NOMO-1 treated with dmso at 0.1 percent for 144 hours (cell line): ENCODE results near the gene VEGFA.

Experiments
- DNase-seq: peaks from one replicate; lab custom pipeline; 2025; ENCODE audit not compliant: unreplicated experiment; lab: John Stamatoyannopoulos, UW

Gene VEGFA

DNA sequence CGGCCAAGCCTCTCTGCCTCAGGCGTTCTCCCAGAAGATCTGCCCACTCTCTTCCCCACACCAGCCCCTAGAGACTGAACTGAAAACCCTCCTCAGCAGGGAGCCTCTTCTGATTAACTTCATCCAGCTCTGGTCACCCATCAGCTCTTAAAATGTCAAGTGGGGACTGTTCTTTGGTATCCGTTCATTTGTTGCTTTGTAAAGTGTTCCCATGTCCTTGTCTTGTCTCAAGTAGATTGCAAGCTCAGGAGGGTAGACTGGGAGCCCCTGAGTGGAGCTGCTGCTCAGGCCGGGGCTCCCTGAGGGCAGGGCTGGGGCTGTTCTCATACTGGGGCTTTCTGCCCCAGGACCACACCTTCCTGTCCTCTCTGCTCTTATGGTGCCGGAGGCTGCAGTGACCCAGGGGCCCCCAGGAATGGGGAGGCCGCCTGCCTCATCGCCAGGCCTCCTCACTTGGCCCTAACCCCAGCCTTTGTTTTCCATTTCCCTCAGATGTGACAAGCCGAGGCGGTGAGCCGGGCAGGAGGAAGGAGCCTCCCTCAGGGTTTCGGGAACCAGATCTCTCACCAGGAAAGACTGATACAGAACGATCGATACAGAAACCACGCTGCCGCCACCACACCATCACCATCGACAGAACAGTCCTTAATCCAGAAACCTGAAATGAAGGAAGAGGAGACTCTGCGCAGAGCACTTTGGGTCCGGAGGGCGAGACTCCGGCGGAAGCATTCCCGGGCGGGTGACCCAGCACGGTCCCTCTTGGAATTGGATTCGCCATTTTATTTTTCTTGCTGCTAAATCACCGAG, 14.2 kb downstream of the VEGFA start:
- DNase-seq = no peak

DNA sequence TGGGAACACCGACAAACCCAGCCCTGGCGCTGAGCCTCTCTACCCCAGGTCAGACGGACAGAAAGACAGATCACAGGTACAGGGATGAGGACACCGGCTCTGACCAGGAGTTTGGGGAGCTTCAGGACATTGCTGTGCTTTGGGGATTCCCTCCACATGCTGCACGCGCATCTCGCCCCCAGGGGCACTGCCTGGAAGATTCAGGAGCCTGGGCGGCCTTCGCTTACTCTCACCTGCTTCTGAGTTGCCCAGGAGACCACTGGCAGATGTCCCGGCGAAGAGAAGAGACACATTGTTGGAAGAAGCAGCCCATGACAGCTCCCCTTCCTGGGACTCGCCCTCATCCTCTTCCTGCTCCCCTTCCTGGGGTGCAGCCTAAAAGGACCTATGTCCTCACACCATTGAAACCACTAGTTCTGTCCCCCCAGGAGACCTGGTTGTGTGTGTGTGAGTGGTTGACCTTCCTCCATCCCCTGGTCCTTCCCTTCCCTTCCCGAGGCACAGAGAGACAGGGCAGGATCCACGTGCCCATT, 15.3 kb downstream of the VEGFA start:
- no peak for DNase-seq

DNA sequence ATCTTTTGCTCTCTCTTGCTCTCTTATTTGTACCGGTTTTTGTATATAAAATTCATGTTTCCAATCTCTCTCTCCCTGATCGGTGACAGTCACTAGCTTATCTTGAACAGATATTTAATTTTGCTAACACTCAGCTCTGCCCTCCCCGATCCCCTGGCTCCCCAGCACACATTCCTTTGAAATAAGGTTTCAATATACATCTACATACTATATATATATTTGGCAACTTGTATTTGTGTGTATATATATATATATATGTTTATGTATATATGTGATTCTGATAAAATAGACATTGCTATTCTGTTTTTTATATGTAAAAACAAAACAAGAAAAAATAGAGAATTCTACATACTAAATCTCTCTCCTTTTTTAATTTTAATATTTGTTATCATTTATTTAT, 15.9 kb downstream of the VEGFA start:
- DNase-seq = no peak

DNA sequence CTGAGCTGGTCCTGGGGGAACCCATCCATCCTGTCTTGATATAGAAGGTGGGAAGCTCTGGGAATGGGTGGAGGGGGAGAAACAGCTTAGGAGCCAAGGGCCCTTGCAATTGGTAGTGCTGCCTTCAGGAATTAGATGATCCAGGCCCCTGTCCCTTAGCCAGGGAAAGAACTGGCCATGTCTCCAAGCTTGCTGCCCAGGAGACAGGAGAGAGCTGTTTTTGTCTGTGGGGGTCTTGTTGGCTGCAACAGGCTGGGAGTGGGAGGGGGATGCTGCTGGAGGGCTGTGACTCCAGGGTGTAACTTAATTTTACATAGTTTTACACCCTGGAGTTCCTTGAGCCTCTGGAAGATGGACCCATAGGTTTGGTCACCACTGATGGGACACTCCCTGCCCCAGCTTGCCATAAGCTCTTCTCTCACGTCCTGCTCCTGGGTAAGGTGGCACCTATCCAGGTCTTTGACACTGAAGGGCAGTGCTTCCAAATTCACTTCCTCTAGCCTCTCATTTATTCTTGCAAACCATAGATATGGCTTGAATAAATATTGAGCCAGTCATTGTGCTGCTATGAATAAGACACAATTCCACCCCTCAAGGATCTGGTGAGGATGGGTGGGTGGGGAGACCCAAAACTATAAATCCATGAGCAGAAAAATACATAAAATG, 16.8 kb downstream of the VEGFA start:
- DNase-seq = no peak

DNA sequence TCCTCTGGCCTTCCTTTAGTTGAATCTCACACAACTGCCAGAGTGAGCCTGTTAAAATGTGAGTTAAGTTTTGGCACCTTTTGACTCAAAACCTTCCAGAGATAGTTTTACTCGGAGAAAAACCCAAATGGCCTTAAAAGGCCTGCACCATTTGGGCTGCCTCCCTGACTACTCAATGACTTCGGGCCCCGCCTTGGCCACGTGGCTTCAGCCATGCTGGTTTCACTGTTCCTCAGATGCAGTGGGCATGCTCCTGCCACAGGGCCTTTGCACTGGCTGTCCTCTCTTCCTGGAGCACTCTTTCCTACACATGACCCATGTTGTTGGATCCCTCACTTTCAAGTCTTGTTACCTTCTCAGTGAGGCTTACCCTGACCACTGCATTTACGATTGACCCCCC, 18.3 kb downstream of the VEGFA start:
- no peak for DNase-seq

DNA sequence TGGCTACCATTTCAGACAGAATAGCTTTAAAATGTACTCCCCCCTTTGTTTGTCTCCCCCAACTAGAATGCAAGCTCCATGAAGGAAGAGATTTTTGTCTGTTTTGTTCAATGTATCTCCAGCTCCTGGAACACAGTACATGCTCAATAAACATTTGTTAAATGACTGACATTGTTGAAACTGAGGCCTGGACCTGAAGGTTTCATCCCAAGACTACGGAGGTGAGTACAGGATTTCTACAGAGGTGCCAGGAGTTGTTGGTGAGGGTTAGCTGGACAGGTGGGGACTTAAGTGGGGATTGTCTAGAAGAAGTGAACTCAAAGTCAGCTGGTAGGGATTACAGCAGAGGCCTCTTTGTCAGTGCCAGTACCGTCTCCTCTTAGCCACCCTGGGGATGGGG, 19.4 kb downstream of the VEGFA start:
- DNase-seq = no peak

DNA sequence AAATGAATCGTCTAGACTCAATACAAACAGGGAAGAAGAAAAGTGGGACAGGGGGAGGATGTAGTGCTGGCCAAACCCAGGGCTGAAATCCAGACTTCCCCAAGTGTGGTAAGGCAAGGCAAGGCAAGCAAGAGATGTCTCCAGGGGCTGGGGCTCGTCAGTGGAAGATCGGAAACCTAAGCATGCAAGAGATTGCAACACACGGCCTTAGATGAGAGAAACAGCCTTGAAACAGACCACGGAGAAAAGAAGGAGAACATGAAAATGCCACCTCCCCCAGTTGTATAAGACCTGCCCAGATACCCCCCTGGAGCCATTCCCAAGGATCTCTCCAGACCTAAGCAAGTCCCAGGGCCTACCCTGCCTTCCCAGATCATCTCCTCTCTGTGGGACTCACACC, 20.0 kb downstream of the VEGFA start:
- peak; percentile 81 for DNase-seq

DNA sequence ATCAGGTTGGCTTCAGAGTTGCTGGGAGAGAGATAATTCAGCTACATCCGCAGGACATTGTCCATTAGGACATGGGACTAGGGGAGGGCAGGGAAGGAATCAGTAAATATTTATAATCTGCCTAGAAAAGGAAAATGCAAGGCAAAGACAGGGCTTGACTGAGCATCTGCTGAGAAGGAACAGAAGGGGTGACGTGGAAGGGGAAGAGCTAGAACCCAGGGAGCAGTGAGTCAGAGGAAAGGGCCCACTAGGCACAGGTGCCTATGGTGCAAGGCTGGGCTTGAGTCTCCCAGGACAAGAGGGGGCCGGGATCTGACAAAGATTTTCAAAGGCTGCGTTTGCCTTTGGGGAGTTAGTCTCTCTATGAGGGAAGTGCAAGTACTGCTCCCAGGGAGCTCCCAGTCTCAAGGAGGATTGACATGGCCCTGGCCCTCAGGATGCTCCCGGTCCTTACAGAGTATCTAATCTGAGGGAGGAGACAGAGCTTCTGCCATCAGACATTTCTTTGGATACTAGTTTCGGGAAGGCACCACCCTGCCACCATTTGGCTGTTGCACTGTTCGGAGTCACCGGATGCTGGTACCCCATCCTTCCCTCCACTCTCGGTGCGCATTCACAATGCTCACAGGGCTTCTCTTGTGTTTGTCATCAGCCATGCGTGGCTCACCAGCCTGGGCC, 21.9 kb downstream of the VEGFA start:
- no peak for DNase-seq

DNA sequence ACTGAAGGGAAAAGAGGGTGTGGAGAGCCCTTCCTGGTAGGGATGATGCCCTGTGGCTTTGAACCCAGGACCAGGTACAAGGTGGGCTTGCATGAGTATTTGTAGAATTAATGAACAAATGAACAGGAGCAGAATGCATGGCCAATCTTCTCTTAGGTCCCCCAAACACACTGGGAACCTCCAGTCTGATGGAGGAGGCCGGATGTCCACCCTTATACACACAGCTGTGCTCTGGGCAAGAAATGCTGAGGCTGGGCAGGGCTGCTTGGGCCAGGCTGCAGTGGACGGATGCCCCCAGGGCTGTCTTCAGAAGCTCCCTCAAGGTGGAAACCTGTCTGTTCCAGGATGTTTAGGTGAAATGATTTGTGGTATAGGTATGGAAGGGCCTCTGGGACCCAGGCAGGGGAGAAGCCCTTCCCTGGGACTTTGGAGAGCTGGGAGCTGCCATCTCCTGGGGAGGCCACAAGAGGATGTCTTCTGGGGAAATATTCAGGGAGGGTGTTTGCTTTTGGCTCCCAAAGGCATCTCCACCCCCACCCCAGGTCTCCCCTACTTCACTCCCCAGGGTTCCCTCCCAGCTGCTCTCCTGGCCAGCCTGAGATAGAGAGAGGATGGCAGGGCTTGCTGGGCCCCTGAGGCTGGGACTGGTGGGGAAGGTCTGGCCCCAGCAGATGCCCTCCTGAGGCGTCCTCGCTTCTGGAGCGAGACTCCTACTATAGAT, 23.3 kb downstream of the VEGFA start:
- DNase-seq = no peak

DNA sequence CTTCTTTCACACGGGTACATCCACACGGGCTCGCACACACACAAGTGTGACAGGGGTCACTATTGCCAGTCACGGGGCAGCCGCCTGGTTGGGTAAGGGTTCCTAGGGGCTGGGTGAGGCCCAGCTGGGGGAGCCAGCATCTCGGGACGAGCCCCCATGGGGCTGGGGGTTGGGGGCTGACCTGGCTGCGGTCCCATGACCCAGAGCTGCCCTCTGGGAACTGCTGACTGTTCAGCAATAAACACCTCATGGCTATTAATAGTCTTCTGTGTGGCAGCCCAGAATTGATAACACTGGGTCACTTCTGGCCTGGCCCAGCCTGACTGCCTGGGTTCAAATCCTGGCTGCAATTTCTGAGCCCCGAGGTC, 23.8 kb downstream of the VEGFA start:
- DNase-seq = no peak

DNA sequence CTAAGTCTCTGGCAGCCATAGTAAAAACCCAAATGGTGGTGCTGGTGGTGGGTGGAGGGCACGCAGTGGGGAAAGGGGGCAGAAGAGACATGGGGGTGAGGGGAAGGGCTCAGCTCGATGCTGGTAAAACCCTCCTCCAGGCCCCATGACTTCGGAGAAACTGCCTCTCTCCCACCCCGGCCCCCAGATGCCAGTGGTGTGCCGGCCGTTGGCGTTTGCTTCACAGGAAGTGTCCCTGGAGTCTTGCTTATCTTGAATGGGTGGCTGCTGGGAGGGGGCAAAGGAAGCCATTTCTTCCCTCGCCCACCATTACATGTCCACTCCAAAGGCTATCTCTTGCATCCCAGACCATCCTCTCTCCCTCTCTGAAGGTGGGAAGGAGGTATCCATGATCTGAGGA, 25.4 kb downstream of the VEGFA start:
- DNase-seq = no peak

DNA sequence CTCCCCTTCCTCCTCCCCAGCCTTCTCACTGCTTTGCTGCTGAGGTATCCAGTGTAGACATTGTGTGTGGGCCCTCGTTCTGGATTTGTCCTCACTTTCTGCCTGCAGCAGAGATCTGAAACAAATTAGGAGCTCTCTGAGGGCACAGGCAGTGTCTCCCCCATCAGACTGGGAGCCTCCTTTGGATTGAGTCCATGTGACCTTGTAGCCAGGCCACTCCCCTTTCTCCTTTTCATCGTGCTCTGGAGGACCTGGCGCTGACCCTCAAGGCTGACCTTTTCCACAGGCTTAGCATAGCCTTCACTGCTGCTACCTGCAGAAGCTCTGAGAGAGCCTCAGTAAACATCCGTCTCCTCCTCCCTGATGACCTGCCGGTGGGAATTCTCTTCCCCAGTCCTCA, 26.2 kb downstream of the VEGFA start:
- DNase-seq = no peak

DNA sequence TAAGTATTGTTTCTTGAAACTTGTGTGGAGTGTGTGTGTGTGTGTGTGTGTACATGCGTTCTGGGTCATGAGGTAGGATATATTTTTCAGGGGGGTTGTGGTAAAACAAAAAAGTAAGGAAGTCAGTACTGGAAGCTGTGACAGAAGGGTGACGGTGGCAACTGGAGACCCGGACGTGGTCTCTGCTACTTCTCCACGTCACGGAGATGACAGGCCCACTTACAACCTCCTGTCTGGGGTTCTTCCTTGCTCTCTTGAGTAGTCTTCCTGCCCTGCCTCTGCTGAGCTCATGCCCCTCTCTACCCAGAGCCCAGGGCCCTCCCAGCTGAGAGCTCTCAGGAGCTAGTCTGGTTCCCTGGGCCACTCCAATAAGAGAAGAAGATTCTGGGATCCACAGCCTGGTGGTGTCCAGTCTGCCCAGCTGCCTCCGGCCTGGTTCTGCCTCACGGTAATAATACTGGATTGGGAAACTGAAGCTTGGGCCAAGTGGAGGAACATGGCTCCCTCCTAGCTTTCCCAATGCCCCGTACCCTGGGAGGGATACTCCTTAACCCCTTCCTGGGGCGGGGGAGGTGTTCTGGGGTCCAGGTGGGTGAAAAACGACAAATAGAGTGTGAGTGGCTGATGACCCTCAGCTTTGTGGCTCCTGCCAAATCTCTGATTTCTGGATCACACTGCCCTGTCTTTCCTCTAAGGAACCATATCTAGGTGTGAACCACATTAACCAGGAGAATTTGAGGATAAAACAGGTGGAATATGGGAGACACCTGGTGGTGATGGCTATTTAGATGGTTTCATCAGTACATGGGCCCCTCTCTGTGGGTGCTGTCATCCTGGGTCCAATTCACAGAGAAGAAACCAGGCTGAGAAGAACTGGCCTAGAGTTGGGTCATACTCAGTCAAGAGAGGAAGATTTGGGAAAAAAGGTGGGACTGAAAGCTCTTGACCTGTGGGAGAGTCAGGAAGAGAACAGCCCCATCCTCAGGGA, 27.2 kb downstream of the VEGFA start:
- DNase-seq = no peak

DNA sequence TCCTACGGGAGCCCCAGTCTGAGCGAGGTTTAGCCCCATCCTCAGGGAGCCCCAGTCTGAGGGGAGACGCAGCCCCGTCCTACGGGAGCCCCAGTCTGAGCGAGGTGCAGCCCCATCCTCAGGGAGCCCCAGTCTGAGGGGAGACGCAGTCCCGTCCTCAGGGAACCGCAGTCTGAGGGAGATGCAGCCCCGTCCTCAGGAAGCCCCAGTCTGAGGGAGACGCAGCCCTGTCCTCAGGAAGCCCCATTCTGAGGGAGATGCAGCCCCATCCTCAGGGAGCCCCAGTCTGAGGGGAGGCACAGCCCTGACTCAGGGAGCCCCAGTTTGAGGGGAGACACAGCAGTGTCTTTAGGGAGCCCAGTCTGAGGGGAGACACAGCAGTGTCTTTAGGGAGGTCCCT, 27.9 kb downstream of the VEGFA start:
- DNase-seq = no peak

DNA sequence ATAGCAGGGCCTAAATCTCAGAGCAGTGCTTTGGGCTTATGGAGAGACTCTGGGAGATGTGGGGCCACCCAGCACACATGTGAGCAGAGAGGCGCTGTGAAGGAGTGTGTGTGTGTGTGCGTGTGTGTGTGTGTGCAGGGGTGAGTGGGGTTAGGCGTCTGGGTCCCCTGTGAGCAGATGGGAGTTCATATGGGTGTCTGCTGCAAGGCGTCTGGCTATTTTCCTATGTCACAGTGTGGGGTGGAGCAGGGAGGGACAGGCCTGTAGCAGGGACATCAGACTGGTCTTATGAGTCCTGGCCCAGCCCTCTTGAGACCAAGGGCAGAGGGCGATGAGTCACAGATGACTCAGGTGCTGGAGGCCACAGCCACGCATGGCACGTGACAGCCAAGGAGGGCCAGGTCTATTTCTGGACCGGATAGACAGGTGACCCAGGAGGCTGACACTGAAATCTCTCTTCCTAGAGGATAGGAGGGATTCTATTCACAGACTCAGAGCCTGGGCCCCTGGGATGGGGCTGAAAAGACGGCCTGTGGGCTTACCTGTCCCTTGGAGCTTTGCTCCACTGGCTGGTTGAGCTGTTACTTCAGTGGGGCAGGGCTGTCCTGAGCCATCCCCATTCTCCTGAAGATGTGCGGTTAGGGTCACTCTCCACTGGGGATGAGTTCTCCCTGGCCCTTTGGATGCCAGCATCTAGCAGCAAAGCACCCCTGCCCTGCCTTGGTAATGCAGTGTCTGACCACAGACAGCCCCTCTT, 28.9 kb downstream of the VEGFA start:
- DNase-seq = peak; percentile 65

DNA sequence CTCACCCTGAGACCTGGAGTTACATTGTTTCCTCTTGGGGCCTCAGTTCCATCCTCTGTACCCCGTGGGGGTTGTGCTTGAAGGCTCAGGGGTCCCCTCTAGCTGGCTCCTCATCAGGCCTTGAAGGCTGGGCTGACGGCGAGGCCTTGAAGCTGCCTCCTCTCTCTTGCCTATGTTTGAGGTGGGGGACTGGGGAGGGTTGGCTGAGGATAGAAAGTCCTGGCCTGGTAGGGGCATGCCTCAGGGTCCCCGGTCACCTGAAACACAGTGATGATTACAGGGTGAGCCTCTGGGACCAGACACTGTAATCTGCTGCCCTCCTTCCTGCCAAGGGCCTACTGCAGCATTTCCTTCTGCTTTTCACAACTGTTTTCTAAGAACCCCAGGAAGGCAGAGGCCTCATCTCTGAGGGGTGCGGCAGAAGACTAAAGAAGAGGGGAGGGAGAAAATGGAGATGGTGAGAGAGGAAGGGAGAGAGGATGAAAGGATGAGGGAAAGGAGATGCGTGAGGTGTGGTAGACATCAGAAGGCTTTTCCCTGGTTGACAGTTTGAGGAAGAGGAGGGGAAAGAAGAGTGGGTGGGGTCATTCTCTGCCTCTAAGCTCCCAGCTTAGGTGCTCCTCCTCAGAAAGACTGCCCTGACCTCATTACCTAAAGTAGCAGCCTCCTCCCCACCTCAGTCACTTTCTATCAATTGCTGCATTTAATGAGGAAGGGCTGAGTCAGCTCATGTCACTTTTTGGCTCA, 29.7 kb downstream of the VEGFA start:
- DNase-seq = peak; percentile 88

DNA sequence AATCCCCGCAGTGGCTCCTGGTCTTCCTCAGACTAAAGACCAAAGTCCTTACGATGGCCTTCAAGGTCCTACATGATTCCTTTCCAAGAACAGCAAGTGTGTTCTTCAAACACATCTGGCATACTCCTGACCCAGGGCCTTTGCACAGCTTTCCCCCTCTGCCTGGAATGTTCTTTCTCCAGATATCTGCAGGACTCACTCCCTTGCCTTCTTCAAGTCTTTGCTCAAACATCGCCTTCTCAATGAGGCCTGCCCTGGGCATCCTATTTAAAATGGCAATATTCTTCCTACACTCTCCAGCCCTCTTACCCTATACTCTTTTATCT, 30.2 kb downstream of the VEGFA start:
- no peak for DNase-seq

DNA sequence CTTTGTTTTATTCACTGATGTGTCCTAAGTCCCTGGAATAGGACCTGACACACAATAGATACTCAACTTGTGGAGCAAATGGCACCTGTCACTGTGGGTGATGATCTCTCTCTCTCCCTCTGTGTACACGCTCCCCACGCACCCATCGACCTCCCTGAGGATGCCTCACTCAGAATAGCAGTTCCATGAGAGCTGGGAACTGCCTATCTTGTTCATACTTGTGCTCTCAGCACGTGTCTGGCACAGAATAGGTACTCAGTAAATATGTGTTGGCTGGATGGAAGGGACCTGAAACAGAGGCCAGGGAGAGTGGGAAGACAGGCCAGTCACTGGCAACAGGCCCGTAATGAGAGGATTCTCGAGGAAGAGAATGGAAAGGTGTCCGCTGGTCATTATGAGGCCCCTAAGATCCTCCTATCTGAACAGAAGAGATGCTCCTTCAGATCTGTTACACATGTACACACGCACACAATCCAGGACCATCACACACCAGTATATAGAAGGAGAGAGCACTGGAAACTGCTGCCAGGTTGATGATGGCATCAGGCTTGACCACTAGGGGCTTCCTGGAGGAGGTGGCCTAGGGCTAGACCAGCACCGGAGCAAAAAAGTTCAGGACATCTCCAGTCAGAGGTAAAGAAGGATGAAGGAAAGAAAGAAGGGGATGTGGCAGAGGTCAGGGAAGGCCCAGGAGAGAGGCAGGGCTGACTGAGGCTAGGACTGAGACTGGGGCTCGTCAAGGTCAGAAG, 30.9 kb downstream of the VEGFA start:
- no peak for DNase-seq
